Epithelial cell of esophagus (primary cell): Measurements from ENCODE around the gene SENP1.
A peak's percentile ranks its signal among the peaks of the same experiment; 100 is the strongest.

Experiments used
- DNase-seq: peaks from one replicate; pipeline ENCODE4 v3.0.0; 2010; ENCODE audit warnings: low read depth
- H3K4me3 ChIP-seq: 2 replicates; pipeline ENCODE4 v1.5.1; 2011; ENCODE audit warnings: mild to moderate bottlenecking, low read length, control low read depth
- CTCF ChIP-seq: IDR thresholded peaks from 2 replicates; pipeline ENCODE4 v1.5.1; 2011; ENCODE audit warnings: low read depth, mild to moderate bottlenecking, low read length, control low read depth, inconsistent platforms; ENCODE audit not compliant: insufficient read depth; ENCODE audit errors: missing control alignments

Gene SENP1

GRCh38 chr12:48032597-48032996 is 73.3 kb downstream of the SENP1 start:
- no peak for TF ChIP-seq CTCF
- DNase-seq: no peak
- no peak overlapping the region for H3K4me3 ChIP-seq

- no peak overlapping the region for H3K4me3 ChIP-seq
- no peak for TF ChIP-seq CTCF
- peak; percentile 47 for DNase-seq
Measured at GRCh38 chr12:48031135-48031960, 74.5 kb downstream of the SENP1 start.

GRCh38 chr12:48030173-48030650 is 75.7 kb downstream of the SENP1 start:
- TF ChIP-seq CTCF: no peak
- H3K4me3 ChIP-seq: no peak overlapping the region
- no peak for DNase-seq

GRCh38 chr12:48029491-48030172 is 76.2 kb downstream of the SENP1 start:
- no peak overlapping the region for H3K4me3 ChIP-seq
- DNase-seq: no peak
- no peak for TF ChIP-seq CTCF

GRCh38 chr12:48028541-48029431 is 77.1 kb downstream of the SENP1 start:
- no peak overlapping the region for H3K4me3 ChIP-seq
- no peak for TF ChIP-seq CTCF
- DNase-seq: no peak

- DNase-seq: no peak
- TF ChIP-seq CTCF: no peak
- no peak overlapping the region for H3K4me3 ChIP-seq
Measured at GRCh38 chr12:48027183-48028002, 78.5 kb downstream of the SENP1 start.
